Measurements from ENCODE around the gene C6orf141.
"Not testable (repeated sequence)": the region's sequence is repeated elsewhere in the genome, so short reads cannot be mapped to it uniquely, and the experiment has no call there.

C6orf141 gene

GRCh38 chr6:49582529-49582928 is 32.1 kb downstream of the C6orf141 start:
- no peak for DNase-seq

GRCh38 chr6:49587262-49587661 is 36.8 kb downstream of the C6orf141 start:
- not testable (repeated sequence) for DNase-seq
